WTC11 (cell line): ENCODE results near the gene PRR18.

ENCODE experiments used
- ATF3 ChIP-seq: sonication (generic); formaldehyde crosslinking; conservative IDR thresholded peaks from 2 replicates; pipeline ENCODE4 v1.8.1; 2022; ENCODE audit warnings: mild to moderate bottlenecking, missing genetic modification reagents
- CDX4 ChIP-seq: fragments of 250-450 bp; sonication (Bioruptor Pico); IDR thresholded peaks from 2 replicates; pipeline ENCODE4 v1.9.0; 2021; ENCODE audit warnings: moderate library complexity, mild to moderate bottlenecking, inconsistent platforms, borderline replicate concordance
- CREB1 ChIP-seq: sonication (generic); formaldehyde crosslinking; IDR thresholded peaks from 2 replicates; pipeline ENCODE4 v1.8.0; 2023; ENCODE audit warnings: mild to moderate bottlenecking, missing genetic modification reagents
- CTCF ChIP-seq: fragments of 200-600 bp; IDR thresholded peaks from 2 replicates; pipeline ENCODE4 v1.8.0; 2022; ENCODE audit warnings: antibody characterized with exemption
- FOXP4 ChIP-seq: sonication (generic); formaldehyde crosslinking; IDR thresholded peaks from 2 replicates; pipeline ENCODE4 v1.8.0; 2022; ENCODE audit warnings: mild to moderate bottlenecking, missing genetic modification reagents
- USF1 ChIP-seq: sonication (generic); formaldehyde crosslinking; IDR thresholded peaks from 2 replicates; pipeline ENCODE4 v1.8.0; 2022; ENCODE audit warnings: mild to moderate bottlenecking, missing genetic modification reagents

- TF ChIP-seq CDX4 (CRISPR knock-in tag), result no peak
- TF ChIP-seq CTCF, result no peak
- no peak for TF ChIP-seq USF1 (CRISPR knock-in tag)
- no peak for TF ChIP-seq ATF3 (CRISPR knock-in tag)
- TF ChIP-seq FOXP4, result no peak
- no peak for TF ChIP-seq CREB1 (CRISPR knock-in tag)
Observed at GRCh38 chr6:166353507-166353906, 45.3 kb upstream of the PRR18 start.
